ENCODE measurements around the gene KIAA1671. TPM values are rescaled to one million over a fixed set of nuclear protein-coding genes. Genes with fewer than 3 reads are reported as not detected.

KIAA1671 gene
- total RNA-seq, 1 experiment from 2014 or later = 12.8 TPM

DNA sequence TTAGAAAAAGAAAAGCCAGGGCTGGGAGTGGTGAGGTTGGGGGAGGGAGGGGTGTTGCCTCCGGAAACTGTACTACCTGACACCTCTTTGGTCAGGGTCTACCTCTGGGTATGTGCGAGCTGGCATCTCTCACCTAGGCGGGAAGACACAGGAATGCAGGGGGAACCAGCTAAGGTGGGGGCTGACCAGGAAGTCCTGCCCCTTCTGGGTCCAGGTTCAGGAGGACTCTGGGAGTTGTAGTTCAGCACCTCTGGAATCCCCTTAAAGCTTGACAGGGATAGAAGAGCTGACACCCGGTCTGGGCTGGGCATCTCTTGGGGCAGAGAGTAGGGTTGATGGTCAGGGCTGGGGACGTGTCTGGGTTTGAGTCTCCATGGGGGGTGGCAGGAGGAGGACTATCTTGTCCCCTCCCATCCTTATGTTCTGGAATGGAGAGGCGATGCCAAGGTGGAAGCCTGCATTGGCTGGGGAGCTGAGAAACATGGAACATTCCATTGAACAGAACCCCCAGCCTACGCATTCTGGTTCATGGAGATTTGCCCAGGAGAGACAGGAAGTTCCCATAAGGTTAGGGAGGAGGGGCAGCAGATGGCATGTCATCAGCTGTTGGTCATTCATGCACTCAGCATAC lies 2.1 kb upstream of the KIAA1671 start:
- H3K27me3 ChIP-seq (replicated peaks; ENCODE audit: insufficient read depth, low read depth, low read length, poor library complexity) = no peaks in the 10 kb centered on the region
- H3K27ac ChIP-seq (ENCODE audit: low read depth, low read length, poor library complexity, severe bottlenecking) = no peak overlapping the region
- H3K36me3 ChIP-seq (ENCODE audit: insufficient read depth, low read length, poor library complexity, severe bottlenecking) = no peaks in the 10 kb centered on the region
- BruUV-seq (replicated peaks) = no TSS peak
- peaks cover 11% of the 10 kb centered on the region for H3K4me1 ChIP-seq (ENCODE audit: insufficient read depth, low read length, poor library complexity, severe bottlenecking)
- TF ChIP-seq EZH2 (IDR thresholded peaks at IDR 0.05; ENCODE audit: borderline replicate concordance, low read depth, low read length, poor library complexity, severe bottlenecking) (no peak), CTCF (conservative IDR thresholded peaks at IDR 0.05; ENCODE audit: low read depth, low read length) (no peak)
- DNase-seq (ENCODE audit: low spot score) = peak; percentile 33
- H3K9me3 ChIP-seq (ENCODE audit: low read depth, low read length, poor library complexity, severe bottlenecking) = no peaks in the 10 kb centered on the region
- H3K4me3 ChIP-seq (ENCODE audit: low read depth, low read length, poor library complexity, severe bottlenecking) = no peak overlapping the region
- ChIA-PET POLR2A (ENCODE audit: low non-redundant PET) (no interaction called here), CTCF (interaction anchor here (0.7 to 1.1 kb wide), 2 partner anchors 10 to 98 kb away, joined by 3 read pairs; no protein-coding TSS in a partner anchor)
- intact Hi-C loops (cut with micrococcal nuclease; ENCODE audit: unreplicated experiment) = no loop called here

GRCh38 chr22:24952837-24953383 lies 394 bp downstream of the KIAA1671 start:
- CTCF ChIA-PET = interaction anchor here (0.7 kb wide), 1 partner anchor 94 kb away, joined by 3 read pairs; no protein-coding TSS in a partner anchor

More at GRCh38 chr22:24952837-24953383, 394 bp downstream of the KIAA1671 start:
- peak; percentile 62 for DNase-seq (ENCODE audit: low spot score)
- POLR2A ChIA-PET (ENCODE audit: low non-redundant PET) = interaction anchor here (0.6 kb wide), 1 partner anchor 18 kb away, joined by 5 read pairs; no protein-coding TSS in a partner anchor
- H3K9me3 ChIP-seq (ENCODE audit: low read depth, low read length, poor library complexity, severe bottlenecking) = no peaks in the 10 kb centered on the region
- no TSS peak for BruUV-seq (replicated peaks)
- no peaks in the 10 kb centered on the region for H3K36me3 ChIP-seq (ENCODE audit: insufficient read depth, low read length, poor library complexity, severe bottlenecking)
- peak overlapping the region; percentile 51 for H3K27ac ChIP-seq (ENCODE audit: low read depth, low read length, poor library complexity, severe bottlenecking)
- H3K27me3 ChIP-seq (replicated peaks; ENCODE audit: insufficient read depth, low read depth, low read length, poor library complexity) = no peaks in the 10 kb centered on the region
- peak overlapping the region; percentile 69 for H3K4me3 ChIP-seq (ENCODE audit: low read depth, low read length, poor library complexity, severe bottlenecking)
- H3K4me1 ChIP-seq (ENCODE audit: insufficient read depth, low read length, poor library complexity, severe bottlenecking) = peaks cover 11% of the 10 kb centered on the region
- intact Hi-C loops (cut with micrococcal nuclease; ENCODE audit: unreplicated experiment) = loop anchor here (1.0 kb wide), 1 partner anchor 95 kb away; no protein-coding TSS in a partner anchor
- TF ChIP-seq EZH2 (IDR thresholded peaks at IDR 0.05; ENCODE audit: borderline replicate concordance, low read depth, low read length, poor library complexity, severe bottlenecking) = no peak
- TF ChIP-seq CTCF (conservative IDR thresholded peaks at IDR 0.05; ENCODE audit: low read depth, low read length) = no peak

Data from A673 (cell line).